HG03439 (cell line): ENCODE measurements around the gene WDR70.
"Not testable (repeated sequence)": the region's sequence is repeated elsewhere in the genome, so short reads cannot be mapped to it uniquely, and the experiment has no call there.

ENCODE experiments used
- ATAC-seq: cut with Tn5 transposase; IDR thresholded peaks from one replicate; pipeline ENCODE4 v1.9.1; 2021; ENCODE audit warnings: mild to moderate bottlenecking, moderate library complexity; ENCODE audit not compliant: unreplicated experiment

Gene WDR70

DNA sequence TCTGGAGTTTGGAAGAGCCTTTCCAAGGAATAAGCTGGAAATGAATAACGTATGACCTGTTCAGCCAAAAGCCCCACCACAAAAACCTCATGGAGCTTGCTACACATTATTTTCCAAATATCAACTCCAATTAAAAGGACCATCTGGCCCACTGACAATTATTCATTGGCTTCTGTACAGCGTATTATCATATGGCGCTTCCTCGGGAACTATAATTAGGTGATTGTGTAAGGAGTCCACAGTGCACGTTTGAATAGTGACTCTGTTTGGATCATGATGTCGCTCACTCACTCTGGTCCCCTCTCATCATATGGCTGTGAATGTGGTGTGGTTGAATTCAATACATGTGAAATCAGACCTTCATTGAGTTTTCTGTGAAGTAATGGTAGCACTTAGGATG lies 408.6 kb downstream of the WDR70 start:
- ATAC-seq = no peak

DNA sequence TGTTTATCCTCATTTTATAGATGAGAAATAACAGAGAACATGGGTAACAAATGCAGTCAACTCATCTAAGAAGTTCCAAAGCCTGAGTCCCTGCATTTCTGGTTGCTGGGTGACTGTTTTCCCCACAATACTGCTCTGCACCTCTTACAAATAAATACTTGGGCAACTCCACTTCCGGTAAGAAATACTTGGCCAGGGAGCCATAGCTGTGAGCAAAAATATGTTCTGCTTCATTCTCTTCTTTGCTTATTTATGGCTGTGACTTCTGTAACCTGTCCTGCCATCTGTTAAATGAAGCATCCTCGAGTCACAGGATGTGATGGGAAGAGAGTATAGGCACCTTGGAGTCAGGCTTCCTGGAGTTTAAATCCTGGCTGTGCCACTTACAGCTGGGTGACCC lies 410.9 kb downstream of the WDR70 start:
- ATAC-seq = no peak

GRCh38 chr5:37791321-37791720 lies 412.2 kb downstream of the WDR70 start:
- ATAC-seq = no peak

- no peak for ATAC-seq
These were observed 414.0 kb downstream of the WDR70 start for GRCh38 chr5:37792975-37793631.

DNA sequence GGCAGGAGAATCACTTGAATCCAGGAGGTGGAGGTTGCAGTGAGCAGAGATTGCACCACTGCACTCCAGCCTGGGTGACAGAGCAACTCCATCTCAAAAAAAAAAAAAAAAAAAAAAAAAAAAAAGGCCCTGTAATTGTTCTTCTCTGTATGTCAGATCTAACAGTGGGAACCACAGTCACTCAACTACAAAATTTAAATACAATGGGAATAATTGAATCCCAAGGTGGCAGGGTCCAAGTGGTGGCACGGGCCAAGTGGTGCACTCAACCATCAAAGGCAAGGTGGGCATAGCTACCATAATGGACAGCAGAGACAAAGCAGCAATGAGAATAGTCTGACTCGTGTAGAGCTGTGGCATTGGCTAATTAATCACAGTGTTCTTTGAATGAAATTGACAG lies 416.2 kb downstream of the WDR70 start:
- not testable (repeated sequence) for ATAC-seq

- ATAC-seq = not testable (repeated sequence)
These were observed 417.3 kb downstream of the WDR70 start for GRCh38 chr5:37796435-37796834.

DNA sequence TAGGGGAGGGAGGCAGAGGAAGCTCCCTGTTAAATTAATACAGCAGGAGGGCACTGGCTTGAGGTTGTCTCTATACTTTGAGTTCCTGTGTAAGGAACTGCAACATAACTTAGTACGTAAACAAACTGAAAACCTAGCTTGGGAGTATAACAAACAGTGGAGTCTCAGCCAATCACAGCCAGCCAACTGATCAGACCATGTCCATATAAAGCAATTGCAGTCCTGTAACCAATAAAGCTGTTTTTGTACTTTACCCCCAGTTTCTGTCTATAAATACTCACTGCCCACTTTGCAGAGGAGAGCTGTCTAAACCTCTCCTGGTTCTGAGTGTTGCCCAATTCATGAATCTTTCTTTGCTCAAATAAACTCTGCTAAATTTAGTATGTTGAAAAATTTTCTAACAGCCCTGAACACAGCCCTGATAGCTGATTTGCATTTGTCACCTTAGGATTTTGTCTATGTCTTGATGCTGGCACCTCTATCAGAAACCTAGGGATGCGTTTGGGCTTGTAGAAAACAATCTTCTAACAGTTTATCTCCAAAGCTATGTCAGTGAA lies 420.8 kb downstream of the WDR70 start:
- no peak for ATAC-seq

DNA sequence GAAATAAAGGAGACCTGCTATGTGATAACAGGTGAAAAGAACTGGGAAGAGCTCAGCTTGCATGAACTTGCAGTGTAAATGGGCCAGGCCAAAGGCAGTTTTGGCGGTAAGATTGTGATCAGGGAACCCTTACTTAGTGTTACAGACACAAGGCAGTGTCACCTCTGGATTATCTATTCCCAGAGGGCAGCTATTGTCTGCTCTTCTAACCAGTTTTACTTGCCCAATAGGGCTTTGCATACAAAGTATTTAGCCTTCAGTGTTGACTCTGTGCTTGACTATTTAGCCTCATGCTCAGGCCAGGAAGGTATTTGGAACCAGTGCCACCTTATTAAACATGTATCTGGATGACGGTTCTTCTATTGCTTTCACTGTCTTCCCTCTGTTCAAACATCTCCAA lies 422.4 kb downstream of the WDR70 start:
- ATAC-seq = no peak
